Kidney tubule cell (primary cell): ENCODE measurements around the gene SCAND1.

Source experiments
- DNase-seq: peaks from one replicate; pipeline ENCODE4 v3.0.0-alpha.2; 2018; ENCODE audit warnings: low spot score

SCAND1 gene

DNA sequence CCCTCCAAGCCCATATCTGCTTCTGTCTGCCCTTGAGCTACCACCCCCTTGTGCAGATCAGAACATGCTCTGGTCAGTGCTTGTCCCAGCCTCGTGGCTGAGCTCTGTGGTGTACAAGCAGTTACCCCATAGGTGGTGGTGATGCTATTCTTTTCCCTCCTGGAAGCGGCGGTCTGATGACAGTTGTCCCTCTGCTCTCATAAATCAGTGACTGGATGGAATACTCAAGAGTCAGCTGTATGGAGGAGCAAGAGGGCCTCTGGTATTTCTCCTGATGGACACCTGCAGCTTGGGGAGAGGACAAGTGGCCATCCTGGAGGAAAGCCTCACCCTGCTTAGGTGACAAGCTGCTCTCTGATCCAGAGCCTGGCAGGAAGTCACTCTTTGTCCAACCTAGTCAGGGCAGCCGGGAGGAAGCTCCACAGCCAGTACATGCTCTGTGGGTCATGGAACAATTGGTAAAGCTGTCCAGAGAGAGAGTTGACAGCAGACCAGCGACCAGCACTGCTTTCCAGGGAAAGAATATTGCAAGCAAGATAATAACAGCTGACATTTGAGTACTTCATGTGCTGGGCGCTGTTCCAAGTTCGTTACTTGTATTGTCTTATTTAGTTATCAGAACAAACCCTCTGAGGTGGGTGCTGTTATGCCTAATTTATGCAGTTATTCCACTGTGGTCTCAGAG lies 47.1 kb downstream of the SCAND1 start:
- no peak for DNase-seq

DNA sequence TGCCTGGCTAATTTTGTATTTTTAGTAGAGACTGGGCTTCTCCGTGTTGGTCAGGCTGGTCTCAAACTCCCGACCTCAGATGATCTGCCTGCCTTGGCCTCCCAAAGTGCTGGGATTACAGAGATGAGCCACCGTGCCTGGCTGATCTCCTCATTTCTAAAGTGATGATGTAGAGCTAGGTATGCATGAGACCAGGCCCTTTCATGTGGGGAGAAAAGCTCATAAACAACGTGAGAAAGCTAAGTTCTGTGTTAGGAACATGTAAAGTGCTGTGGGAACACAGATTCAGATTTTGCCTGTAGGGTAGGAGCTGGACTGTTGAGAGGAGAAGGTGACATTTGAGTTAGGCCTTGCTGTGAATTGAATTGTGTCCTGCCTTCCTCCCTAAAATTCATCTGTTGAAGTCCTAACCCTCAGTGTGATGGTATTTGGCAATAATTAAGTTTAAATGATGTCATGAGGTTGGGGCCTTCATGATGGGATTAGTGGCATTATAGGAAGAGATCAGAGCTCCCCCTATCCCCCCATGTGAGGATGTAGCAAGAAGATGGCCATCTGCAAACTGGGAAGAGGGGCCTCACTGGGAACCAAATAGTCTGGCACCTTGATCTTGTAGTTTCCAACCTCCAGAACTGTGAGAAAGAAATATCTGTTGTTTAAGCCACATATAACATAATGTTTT lies 49.2 kb downstream of the SCAND1 start:
- no peak for DNase-seq

GRCh38 chr20:35903843-35904242 lies 50.5 kb downstream of the SCAND1 start:
- no peak for DNase-seq
